Measurements from ENCODE around the gene RSPH3.
"Not testable (repeated sequence)": the region's sequence is repeated elsewhere in the genome, so short reads cannot be mapped to it uniquely, and the experiment has no call there.

Gene RSPH3

GRCh38 chr6:158978757-158979156 is 21.2 kb downstream of the RSPH3 start:
- in situ Hi-C loops (cut with HindIII; ENCODE audit: low sequenced_read_pairs), result loop anchor here (10.0 kb wide), 1 partner anchor 174 kb away; no protein-coding TSS in a partner anchor

- in situ Hi-C loops (cut with HindIII; ENCODE audit: low sequenced_read_pairs), result loop anchor here (10.0 kb wide), 1 partner anchor 173 kb away; no protein-coding TSS in a partner anchor
These were observed 22.6 kb downstream of the RSPH3 start for GRCh38 chr6:158977382-158977781.

GRCh38 chr6:158972241-158973233 is 27.5 kb downstream of the RSPH3 start:
- in situ Hi-C loops (cut with HindIII; ENCODE audit: low sequenced_read_pairs), result loop anchor here (5.0 to 10.0 kb wide), 2 partner anchors 168 to 265 kb away; no protein-coding TSS in a partner anchor

- in situ Hi-C loops (cut with HindIII; ENCODE audit: low sequenced_read_pairs), result loop anchor here (5.0 to 10.0 kb wide), 2 partner anchors 166 to 263 kb away; no protein-coding TSS in a partner anchor
These were observed 29.2 kb downstream of the RSPH3 start for GRCh38 chr6:158970640-158971275.

- in situ Hi-C loops (cut with HindIII; ENCODE audit: low sequenced_read_pairs), result no loop called here
These were observed 30.9 kb downstream of the RSPH3 start for GRCh38 chr6:158969148-158969547.

DNA sequence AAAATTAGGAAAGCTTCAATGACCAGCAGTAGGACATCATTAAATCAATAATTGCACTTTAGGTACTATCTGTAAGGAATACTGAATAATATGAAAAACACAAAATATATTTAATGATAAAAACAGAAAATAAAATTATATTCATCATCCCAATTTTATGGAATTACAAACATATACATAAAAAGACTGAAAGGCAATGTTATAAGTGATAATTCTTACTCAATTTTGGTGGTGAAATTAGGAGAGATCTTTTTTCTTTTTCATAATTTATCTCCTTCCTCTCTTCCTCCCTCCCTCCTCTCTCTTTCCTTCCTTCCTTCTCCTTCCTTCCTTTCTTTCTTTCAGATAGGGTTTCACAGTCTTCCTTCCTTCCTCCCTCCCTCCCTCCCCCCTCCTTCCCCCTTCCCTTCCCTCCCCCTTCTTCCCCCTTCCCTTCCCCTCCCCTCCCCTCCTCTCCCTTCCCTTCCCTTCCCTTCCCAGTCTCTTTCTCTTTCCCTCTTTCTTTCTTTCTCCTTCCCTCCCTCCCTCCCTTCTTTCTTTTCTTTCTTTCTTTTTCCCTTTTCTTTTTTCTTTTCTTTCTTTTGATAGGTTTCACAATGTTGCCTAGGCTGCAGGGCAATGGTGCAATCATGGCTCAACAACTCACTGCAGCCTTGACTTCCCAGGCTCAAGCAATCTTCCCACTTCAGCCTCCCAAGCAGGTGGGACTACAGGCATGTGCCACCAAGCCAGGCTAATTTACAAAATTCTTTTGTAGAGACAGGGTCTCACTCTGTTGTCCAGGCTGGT is 36.8 kb downstream of the RSPH3 start:
- in situ Hi-C loops (cut with HindIII; ENCODE audit: low sequenced_read_pairs), result no loop called here

- in situ Hi-C loops (cut with HindIII; ENCODE audit: low sequenced_read_pairs), result no loop called here
These were observed 37.6 kb downstream of the RSPH3 start for GRCh38 chr6:158962371-158962770.

GRCh38 chr6:158960026-158960425 is 40.0 kb downstream of the RSPH3 start:
- in situ Hi-C loops (cut with HindIII; ENCODE audit: low sequenced_read_pairs), result no loop called here

GRCh38 chr6:158959552-158959951 is 40.5 kb downstream of the RSPH3 start:
- in situ Hi-C loops (cut with HindIII; ENCODE audit: low sequenced_read_pairs), result no loop called here

- in situ Hi-C loops (cut with HindIII; ENCODE audit: low sequenced_read_pairs), result no loop called here
These were observed 41.3 kb downstream of the RSPH3 start for GRCh38 chr6:158958504-158959386.

- in situ Hi-C loops (cut with HindIII; ENCODE audit: low sequenced_read_pairs), result no loop called here
These were observed 44.7 kb downstream of the RSPH3 start for GRCh38 chr6:158955255-158955654.

DNA sequence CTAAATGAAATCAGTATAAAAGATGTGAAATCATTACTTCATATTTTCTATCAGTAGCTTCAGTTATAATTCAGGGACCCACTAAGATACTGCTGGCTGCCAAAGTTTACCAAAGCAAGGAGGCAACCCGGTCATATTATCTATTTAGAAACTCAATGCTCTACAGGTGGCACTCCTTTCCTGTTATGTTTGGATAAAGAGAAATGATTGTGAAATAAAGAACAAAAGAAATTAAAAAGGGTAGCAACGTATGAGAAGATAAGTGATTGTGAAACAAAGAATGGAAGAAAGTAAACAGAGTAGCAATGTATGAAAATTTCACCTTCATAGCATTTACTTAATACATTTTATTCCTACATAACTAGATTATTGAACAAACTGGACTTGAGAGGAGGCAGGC is 45.2 kb downstream of the RSPH3 start:
- in situ Hi-C loops (cut with HindIII; ENCODE audit: low sequenced_read_pairs), result no loop called here

GRCh38 chr6:158952011-158952410 is 48.0 kb downstream of the RSPH3 start:
- in situ Hi-C loops (cut with HindIII; ENCODE audit: low sequenced_read_pairs), result not testable (repeated sequence)

- in situ Hi-C loops (cut with HindIII; ENCODE audit: low sequenced_read_pairs), result not testable (repeated sequence)
These were observed 48.4 kb downstream of the RSPH3 start for GRCh38 chr6:158951565-158951964.

GRCh38 chr6:158947284-158947683 is 52.7 kb downstream of the RSPH3 start:
- in situ Hi-C loops (cut with HindIII; ENCODE audit: low sequenced_read_pairs), result no loop called here

DNA sequence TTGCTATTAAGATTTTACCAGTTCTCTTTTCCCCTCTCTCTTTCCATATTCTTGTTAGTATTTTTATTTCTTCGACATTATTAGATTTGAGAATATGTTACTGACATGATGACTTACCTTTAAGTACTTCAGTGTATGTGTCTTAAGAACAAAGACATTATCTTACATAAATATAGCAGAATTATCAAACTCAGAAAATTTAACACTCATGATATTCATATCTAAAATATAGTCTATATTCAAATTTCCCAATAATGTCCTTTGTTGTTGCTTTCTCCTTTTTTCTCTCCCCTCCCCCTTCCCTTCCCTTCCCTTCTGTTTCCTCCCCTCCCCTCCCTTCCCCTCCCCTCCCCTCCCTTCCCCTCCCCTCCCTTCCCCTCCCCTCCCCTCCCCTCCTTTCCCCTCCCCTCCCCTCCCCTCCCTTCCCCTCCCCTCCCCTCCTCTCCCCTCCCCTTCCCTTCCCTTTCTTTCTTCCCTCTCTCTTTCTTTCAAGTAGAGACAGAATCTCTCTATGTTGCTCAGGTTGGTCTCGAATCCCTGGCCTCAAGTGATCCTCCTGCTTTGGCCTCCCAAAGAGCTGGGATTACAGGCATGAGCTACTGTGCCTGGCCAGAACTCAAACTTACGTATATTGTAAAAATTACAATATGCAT is 56.5 kb downstream of the RSPH3 start:
- in situ Hi-C loops (cut with HindIII; ENCODE audit: low sequenced_read_pairs), result no loop called here

GRCh38 chr6:158942349-158942748 is 57.7 kb downstream of the RSPH3 start:
- in situ Hi-C loops (cut with HindIII; ENCODE audit: low sequenced_read_pairs), result no loop called here

- in situ Hi-C loops (cut with HindIII; ENCODE audit: low sequenced_read_pairs), result no loop called here
These were observed 58.8 kb downstream of the RSPH3 start for GRCh38 chr6:158941246-158941645.
